ENCODE measurements around the gene ALG8. TPM values are rescaled to one million over a fixed set of nuclear protein-coding genes. Genes with fewer than 3 reads are reported as not detected.

The ALG8 gene
- total and polyA plus RNA-seq, 2 of the 8 experiments (the other 6 are each of a cell fraction or from before 2014, with no cell fraction given), result 66.7 to 84.3 TPM

DNA sequence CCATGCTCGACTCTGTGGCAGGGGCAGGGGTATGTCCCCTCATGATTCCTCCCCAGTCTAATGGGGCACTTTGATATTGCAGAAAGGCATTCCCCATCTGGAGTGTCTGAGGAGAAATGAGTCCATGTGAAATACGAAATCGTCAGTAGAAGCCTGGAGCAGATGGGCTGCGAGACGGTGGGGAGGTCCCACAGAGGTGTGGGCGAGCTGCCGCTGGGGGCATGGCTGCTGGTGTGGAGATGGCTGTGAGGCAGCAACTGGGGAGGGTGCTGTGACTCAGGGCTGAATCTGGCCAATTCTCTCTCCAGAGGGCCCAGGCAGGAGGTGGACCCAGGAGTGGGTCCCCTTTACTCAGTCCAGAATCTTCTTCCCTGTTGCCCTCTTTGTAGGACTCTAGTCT is 37.8 kb upstream of the ALG8 start (continued):
- no peak for TF ChIP-seq TBP (IDR thresholded peaks at IDR 0.05; ENCODE audit: low read depth, low read length)
- no peak for TF ChIP-seq CHD1 (IDR thresholded peaks at IDR 0.05; ENCODE audit: low read depth, low read length)
